DMS79 treated with DMSO at 0.1 percent for 48 hours (cell line): ENCODE data around the gene RRBP1.

Source experiments
- DNase-seq: peaks from one replicate; lab custom pipeline; 2025; lab: John Stamatoyannopoulos, UW

The RRBP1 gene

DNA sequence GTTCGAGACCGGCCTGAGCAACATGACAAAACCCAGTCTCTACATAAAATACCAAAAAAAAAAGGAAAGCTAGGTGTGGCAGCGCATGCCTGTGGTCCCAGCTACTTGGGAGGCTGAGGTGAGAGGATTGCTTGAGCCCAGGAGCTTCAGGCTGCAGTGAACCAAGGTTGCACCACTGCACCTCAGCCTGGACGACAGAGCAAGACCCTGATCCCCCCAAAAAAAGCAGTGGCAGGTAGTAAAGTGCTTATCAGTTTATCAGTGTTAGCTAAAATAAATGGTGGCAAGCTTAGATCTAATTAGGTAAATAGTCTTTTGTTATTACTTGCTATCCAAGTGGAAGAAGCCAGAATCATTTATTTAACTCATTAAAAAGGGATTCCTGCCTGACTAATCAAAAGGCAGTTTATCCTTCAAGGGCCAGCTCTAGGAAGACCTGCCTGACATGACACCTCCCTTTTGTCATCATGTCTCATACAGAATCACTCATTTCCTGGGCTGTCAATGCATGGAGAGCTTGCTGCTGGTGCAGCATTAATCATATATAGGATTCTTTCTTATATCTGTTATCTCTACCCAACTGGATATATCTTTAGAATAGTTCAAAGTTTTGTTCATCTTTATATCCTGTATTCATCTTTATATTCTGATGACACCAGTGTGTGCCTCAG lies 102.5 kb downstream of the RRBP1 start:
- DNase-seq: no peak

DNA sequence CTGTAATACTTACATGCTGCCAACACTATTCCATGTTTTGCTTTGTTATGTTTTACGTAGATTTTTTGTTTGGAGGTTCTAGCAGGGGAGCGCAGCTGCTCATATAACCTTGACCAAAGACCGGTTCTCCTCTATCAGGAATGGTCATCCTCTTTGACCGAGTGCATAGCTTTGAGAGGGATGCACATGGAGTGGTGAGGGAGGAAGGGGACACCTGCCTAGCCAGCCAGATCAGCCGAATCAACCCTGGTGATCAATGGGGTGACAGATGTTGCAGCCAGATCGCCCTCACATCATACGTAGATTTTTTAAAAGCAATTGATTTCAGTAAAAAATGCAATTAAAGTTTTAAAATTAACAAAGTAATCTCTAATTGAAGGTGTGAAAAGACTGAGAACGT lies 105.8 kb downstream of the RRBP1 start:
- no peak for DNase-seq

DNA sequence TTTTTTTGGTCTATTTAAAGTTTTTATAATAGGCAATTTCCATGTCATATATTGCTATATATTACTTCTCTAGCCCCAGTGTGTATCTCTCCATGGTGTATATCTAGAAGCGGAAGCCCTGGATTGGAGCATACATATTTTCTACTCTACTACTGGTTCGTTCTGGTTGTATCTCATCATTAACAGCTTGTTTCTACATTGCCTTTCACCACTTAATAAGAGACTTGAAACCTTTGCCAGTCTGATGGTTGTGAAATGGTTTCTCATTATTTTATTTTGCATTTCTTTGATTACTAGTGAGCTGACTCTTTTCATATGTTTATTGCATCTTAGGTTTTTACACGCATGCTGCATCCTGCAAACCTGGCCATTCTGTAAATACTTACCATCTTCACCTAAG lies 108.6 kb downstream of the RRBP1 start:
- DNase-seq: no peak

DNA sequence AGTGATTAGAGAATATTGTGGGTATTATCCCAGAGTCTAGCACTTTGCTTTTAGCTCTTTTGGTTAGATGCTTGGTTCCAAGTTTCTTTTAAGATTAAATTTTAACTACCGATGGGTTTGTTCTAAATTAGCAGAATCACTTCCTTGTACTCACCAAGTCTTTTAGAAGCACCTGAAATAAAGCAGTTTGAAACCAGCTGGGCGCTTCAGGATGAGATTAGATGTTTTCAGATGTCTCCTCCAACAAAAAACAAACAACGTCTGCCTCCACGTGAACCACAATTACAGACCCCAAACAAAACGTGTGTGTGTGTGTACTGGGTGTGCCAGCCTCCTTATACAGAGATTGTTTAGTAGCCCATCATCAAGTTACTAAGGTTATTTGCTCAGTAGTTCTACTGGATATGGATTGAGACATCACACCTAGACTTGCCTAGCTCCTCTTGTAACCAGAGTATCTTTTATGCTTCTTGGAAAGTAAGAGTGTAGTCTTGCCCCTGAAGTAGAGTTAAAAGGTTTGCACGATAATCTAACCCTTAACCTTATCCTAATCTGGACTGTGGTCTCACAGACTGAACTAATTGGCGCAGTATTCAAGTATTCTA lies 109.9 kb downstream of the RRBP1 start:
- DNase-seq: peak; percentile 7

DNA sequence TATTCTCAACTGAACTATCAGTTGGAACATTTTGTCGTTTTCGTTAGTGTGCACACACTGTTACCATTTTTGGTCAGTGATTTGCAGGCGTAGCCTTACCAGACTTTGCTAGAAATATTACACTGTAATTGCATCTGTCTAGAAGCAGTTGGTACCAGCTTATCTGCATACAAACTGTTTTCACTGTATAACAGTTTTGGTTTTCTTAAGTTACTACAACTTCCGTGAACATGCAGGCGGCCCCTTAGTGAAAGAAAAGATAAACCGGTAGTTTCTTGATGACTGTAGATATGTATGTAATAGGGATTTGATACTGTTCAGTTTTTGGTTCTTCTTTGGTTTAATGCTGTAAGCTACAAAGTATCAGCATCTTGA lies 110.9 kb downstream of the RRBP1 start:
- DNase-seq: peak; percentile 7

DNA sequence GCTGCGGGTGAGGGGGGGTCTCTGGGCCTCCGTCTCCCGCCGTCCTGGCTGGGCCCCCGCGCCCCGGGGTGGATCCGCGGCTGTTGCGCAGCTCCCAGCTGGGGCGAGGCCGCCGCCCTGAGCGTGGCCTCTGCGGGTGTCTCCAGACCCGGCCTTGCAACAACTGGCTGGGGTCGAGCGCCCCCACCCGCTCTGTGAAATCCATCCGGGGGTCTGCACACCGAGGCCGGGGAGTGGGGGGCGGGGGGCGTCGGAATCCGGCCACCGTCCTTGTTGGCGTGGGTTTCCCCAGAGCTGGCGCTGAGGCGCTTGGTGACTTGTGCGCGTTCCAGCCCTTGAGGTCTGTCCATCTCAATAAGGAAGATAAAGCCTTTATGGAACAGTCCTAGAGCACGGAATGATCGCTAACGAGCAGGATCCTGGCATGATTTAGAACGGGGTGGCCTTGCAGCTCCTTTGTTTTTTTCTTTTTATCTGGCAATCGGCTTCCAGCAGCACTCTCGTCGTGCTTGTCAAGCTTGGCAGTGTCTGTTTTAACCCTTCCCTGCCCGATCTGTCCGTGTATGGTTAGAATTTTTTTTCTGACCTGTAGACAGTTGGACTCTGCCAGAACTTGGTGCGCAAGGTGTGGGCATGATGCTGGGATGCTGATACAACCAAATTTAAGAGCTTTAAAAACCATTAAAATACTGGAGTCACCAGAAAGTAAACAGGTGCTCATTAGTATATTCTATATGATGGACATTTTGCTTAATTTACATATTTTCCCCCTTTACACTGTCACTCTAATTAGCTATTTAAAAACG lies 111.5 kb downstream of the RRBP1 start:
- DNase-seq: peak; percentile 30

DNA sequence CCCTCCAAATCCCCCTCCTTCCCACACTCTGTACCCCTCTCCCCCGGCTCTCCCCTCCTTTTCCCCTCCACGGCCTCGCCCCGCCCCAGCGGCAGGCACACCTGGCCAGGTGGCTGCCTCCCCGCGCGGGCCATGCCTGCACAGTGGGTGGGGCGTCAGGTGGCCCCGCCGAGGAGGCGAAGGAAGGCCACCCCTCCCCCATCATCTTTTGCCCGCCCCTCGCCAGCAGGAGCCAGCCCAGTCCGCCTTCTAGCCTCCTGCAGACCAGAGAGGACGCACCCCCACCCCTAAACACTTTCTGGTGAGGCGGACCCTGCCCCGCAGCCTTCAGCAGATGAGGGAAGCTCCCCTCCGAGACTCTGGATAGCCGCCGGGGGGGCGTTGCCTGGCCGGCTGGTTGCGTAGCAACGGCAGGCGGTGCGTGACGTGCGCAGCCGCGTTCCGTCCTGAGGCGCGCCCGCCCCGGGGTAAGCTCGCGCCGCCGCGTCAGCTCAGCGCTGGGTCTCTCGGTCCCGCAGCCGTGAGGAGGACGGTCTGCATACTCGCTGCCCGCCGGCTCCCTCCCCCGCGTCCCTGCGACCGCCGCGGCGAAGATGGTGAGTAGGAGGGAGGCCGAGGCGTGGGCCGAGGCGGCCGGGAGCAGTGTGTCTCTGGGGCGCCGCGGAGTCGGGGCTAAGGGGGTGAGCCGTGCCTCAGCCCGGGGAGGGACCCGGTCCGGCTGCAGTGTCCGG lies 112.3 kb downstream of the RRBP1 start, which contains the start of gene DSTN:
Gene DSTN (plus strand): TSS at position 460 of the 731 bp plus-strand sequence. CDS start 134 bp downstream, at position 594.
- peak; percentile 81 for DNase-seq

DNA sequence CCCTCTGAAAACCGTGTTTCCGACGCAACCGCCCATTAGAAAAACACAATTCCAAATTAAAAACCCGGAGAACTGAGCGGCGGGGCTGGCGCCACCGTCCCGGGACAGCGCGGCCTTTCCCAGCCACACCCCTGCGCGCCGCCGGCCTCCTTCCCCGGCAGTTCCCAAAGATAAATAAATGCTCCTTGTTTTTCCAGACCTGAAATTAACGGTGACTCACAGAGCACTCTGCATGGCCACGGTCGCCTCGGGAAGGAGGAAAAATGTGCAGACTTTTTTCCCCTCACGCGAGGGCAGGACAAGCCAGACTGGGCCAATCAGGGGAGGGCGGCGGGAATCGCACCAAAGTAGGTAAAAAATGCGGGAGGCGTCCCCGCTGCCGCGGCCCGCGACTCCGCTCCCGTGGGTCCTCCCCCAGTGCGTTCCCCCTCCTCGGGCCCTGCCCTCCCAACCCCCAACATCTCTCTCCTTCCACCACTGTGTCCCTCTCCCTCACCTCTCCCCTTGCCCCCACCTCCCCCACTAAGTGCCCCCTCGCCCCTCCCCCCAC lies 113.0 kb downstream of the RRBP1 start:
- peak; percentile 34 for DNase-seq

DNA sequence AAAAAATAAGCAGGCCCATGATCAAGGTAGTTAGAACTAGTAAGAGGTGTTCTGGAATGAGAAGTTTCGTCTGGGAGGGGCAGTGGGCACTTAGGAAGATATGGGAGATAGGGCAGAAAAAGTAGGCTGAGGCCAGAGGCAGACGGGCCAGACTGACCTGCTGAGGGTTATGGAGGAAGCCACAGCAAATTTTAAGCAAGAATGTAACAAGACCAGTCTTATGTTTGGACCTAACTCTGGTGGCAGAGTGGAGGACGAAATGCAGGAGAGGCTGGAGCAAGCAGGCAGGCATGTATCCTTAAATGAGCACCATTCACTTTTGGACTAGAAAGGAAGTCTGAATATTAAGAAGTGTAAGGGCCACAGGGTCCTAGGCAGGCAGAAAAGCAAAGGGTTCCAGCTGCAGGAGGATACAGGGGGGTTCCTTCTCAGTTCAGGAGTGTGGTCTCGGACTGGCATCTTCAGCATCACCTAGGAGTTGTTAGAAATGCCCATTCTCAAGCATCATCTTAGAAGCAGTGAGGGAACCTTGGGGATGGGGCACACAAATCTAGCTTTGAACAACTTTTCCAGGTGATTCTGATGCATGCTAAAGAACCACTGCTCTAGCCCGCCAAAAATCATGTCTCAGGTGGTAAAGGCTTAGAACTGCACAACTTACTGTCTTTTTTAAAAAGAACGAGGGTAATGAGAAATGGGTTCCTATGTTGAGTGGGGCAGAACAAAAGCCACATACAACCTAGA lies 113.8 kb downstream of the RRBP1 start:
- DNase-seq: peak; percentile 15

DNA sequence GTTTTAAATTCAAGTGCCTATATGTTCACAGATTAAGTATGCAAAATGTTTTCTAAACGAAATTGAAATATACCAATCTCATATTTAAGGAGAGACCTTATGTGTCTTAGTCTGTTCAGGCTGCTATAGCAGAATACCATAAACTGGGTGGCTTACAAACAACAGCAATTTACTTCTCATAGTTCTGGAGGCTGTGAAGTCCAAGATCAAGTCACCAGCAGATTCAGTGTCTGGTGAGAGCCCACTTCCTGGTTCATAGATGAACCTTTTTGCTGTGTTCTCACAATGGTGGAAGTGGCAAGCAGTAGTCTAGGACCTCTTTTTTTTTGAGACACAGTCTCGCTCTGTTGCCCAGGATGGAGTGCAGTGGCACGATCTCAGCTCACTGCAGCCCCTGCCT lies 115.7 kb downstream of the RRBP1 start:
- no peak for DNase-seq

DNA sequence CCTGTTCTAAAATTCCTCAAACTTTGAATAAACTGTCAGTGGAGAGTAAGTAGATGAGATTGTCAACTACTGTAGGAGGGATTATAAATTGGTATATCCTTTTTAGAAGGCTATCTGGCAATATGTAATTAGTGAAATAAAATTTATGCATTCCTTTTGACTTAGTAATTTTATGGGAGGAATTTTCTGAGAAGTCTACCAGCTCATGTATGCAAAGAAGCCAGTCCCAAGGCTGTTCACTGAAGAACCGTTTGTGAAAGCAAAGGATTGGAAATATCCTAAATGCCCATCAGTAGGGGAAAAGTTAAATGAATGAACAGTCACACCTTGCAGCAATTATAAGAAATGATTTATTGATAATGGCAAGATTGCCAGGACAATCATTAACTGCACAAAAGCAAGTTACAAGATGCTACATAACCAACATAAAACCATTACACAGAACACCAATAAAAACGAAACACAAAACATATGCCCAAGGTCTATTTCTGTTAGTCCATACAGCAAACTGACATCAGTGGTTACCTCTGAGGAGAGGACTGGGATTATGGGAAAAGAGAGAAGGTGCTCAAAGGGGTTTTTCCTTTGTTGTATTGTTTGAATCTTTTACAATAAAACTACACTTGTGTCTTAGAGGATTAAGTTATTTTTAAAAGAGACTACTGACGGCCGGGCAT lies 116.7 kb downstream of the RRBP1 start:
- DNase-seq: no peak
